SU-DHL-6 (cell line): ENCODE results near the gene LTB4R.

ENCODE experiments used
- EZH2phosphoT487 ChIP-seq: fragments of 200-600 bp; sonication (generic), shearing (Covaris generic); conservative IDR thresholded peaks from 2 replicates; pipeline ENCODE4 v1.6.1; 2018; ENCODE audit warnings: mild to moderate bottlenecking, antibody characterized with exemption, low read length, moderate library complexity, mixed read lengths
- TF ChIP-seq, protein P1 (sequence below): fragments of 200-600 bp; sonication (generic); IDR thresholded peaks from one replicate; pipeline ENCODE4 v1.5.1; 2017; ENCODE audit warnings: antibody characterized with exemption, mild to moderate bottlenecking, low read length, moderate library complexity; ENCODE audit not compliant: insufficient read depth, poor library complexity, severe bottlenecking

DNA sequence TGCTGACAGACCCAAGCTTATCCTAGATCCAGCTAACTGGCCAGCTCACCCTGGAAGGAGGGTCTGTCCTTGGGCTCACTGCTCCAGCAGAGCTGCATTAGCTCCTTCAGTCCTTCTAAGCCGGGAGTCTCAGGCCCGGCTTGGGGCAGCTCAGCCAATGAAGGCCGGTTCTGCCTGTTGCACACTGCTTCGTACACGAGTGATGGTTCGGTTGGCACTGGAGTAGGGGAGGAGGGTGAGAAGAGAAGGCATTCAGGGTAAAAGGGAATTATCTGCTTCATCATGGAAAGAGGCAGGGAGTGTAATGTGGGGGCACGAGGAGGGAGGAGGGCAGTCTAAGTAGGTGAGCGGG lies 26.5 kb downstream of the LTB4R start:
- TF ChIP-seq, protein P1, sequence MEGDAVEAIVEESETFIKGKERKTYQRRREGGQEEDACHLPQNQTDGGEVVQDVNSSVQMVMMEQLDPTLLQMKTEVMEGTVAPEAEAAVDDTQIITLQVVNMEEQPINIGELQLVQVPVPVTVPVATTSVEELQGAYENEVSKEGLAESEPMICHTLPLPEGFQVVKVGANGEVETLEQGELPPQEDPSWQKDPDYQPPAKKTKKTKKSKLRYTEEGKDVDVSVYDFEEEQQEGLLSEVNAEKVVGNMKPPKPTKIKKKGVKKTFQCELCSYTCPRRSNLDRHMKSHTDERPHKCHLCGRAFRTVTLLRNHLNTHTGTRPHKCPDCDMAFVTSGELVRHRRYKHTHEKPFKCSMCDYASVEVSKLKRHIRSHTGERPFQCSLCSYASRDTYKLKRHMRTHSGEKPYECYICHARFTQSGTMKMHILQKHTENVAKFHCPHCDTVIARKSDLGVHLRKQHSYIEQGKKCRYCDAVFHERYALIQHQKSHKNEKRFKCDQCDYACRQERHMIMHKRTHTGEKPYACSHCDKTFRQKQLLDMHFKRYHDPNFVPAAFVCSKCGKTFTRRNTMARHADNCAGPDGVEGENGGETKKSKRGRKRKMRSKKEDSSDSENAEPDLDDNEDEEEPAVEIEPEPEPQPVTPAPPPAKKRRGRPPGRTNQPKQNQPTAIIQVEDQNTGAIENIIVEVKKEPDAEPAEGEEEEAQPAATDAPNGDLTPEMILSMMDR = no peak
- TF ChIP-seq EZH2phosphoT487 = no peak
